HepG2 (cell line): ENCODE results near the gene SKIL. TPM values are rescaled to one million over a fixed set of nuclear protein-coding genes. Genes with fewer than 3 reads are reported as not detected.

Experiments used
- ATAC-seq: fragments of 200-7000 bp; cut with Tn5 transposase; 3 replicates; pipeline ENCODE4 v1.9.1; 2020; ENCODE audit warnings: mild to moderate bottlenecking, moderate library complexity
- BruUV-seq: library from RNA; stranded (reverse); fragments of 400-500 nt; replicated peaks from 2 replicates; lab custom pipeline; 2021; lab: Mats Ljungman, UMichigan
- CTCF ChIA-PET: fragments of 300-600 bp; formaldehyde crosslinking; extraction: SDS; loops from one replicate; lab custom pipeline; 2021; ENCODE audit warnings: low total read pairs, inconsistent platforms, low intra/inter-chr PET ratio; lab: Yijun Ruan, JAX
- POLR2A ChIA-PET: fragments of 350-600 bp; sonication (Branson Sonifier 250); formaldehyde crosslinking; loops from one replicate; lab custom pipeline; 2020; ENCODE audit warnings: antibody characterized with exemption, inconsistent platforms; lab: Yijun Ruan, JAX
- DNase-seq: peaks from one replicate; pipeline ENCODE4 v3.0.0-alpha.2; 2015; ENCODE audit warnings: low spot score
- FAIRE-seq: peaks from 3 replicates; lab custom pipeline; 2011; peaks lifted over from hg19 to GRCh38; lab: Jason Lieb, UNC
- H2AFZ ChIP-seq: one replicate; pipeline ENCODE4 v1.6.1; 2011; ENCODE audit warnings: low read length, inconsistent platforms
- H3K27ac ChIP-seq: fragments of 300-600 bp; 3 replicates; pipeline ENCODE4 v1.8.0; 2011; ENCODE audit warnings: mixed run types, mild to moderate bottlenecking, mixed read lengths, low read length, inconsistent platforms; ENCODE audit not compliant: insufficient read depth; ENCODE audit errors: extremely low read length
- H3K27me3 ChIP-seq, 2 experiments: fragments of 200-600 bp in 1 of 2; 2 replicates in 1 of 2; 3 replicates in 1 of 2; pipeline versions ENCODE4 v1.6.0 to v1.8.0; 2011; ENCODE audit warnings: low read length in 2 of 2, mild to moderate bottlenecking in 2 of 2, moderate library complexity in 2 of 2, inconsistent platforms in 1 of 2; ENCODE audit not compliant: insufficient read depth in 2 of 2, control insufficient read depth in 1 of 2
- H3K36me3 ChIP-seq, 2 experiments: fragments of 200-600 bp in 1 of 2; replicated peaks in 1 of 2; 2 replicates in 1 of 2; 3 replicates in 1 of 2; pipeline versions ENCODE4 v1.5.1 to v1.8.0; 2011; ENCODE audit warnings: low read length in 2 of 2, inconsistent platforms in 1 of 2; ENCODE audit not compliant: insufficient read depth in 2 of 2, control insufficient read depth in 1 of 2
- H3K4me1 ChIP-seq: 2 replicates; pipeline ENCODE4 v1.5.1; 2012; ENCODE audit warnings: low read length, inconsistent platforms; ENCODE audit not compliant: insufficient read depth
- H3K4me2 ChIP-seq: 2 replicates; pipeline ENCODE4 v1.6.0; 2011; ENCODE audit warnings: low read depth, low read length, inconsistent platforms
- H3K4me3 ChIP-seq, 3 experiments: fragments of 200-600 bp in 1 of 3; sonication (generic), shearing (Covaris generic) in 1 of 3; replicated peaks in 1 of 3; 2 replicates each; pipeline ENCODE4 v1.5.1; 2011 to 2016; ENCODE audit warnings: low read length in 3 of 3, inconsistent platforms in 2 of 3, low read depth in 2 of 3, mild to moderate bottlenecking in 2 of 3, control low read depth in 1 of 3, mixed read lengths in 1 of 3; ENCODE audit not compliant: insufficient read depth in 1 of 3
- H3K79me2 ChIP-seq: one replicate; pipeline ENCODE4 v1.6.1; 2011; ENCODE audit warnings: low read length, inconsistent platforms; ENCODE audit not compliant: insufficient read depth
- H3K9ac ChIP-seq: 2 replicates; pipeline ENCODE4 v1.6.0; 2011; ENCODE audit warnings: mild to moderate bottlenecking, low read depth, low read length, inconsistent platforms; ENCODE audit not compliant: insufficient read depth
- H3K9me3 ChIP-seq: 2 replicates; pipeline ENCODE4 v1.5.1; 2012; ENCODE audit warnings: mild to moderate bottlenecking, low read length
- H4K20me1 ChIP-seq: 2 replicates; pipeline ENCODE4 v1.6.0; 2011; ENCODE audit warnings: inconsistent platforms, mild to moderate bottlenecking, low read length, moderate library complexity; ENCODE audit not compliant: insufficient read depth
- CHD4 ChIP-seq: fragments of 200-600 bp; sonication (generic); IDR thresholded peaks from 2 replicates; pipeline ENCODE4 v1.7.0; 2017; ENCODE audit warnings: mild to moderate bottlenecking, low read length, borderline replicate concordance
- DMTF1 ChIP-seq: sonication (generic); formaldehyde crosslinking; IDR thresholded peaks from 2 replicates; pipeline ENCODE4 v1.4.0; 2020; ENCODE audit warnings: mild to moderate bottlenecking, missing genetic modification reagents
- ZNF691 ChIP-seq: sonication (generic); formaldehyde crosslinking; IDR thresholded peaks from 2 replicates; pipeline ENCODE4 v1.4.0; 2020; ENCODE audit warnings: missing genetic modification reagents, low read depth, mild to moderate bottlenecking, borderline replicate concordance
- WGBS: methylation state at CpG from one replicate; pipeline ENCODE4 v1.1.6; 2017; ENCODE audit warnings: low lambda C conversion rate; 5-methylcytosine and 5-hydroxymethylcytosine counted together
- in situ Hi-C: cut with HindIII; loops from 2 replicates; pipeline ENCODE4 v1.10.0; 2017; ENCODE audit warnings: low pct_unique_long_range_greater_than_20kb; ENCODE audit not compliant: extremely low pct_ligation_motif_present
- intact Hi-C: fragments of 100-400 bp; cut with micrococcal nuclease; formaldehyde crosslinking; loops from one replicate; pipeline ENCODE4 v1.10.0; 2022; ENCODE audit not compliant: unreplicated experiment
- polyA plus RNA-seq, 8 experiments: library from polyadenylated mRNA; depleted of rRNA in 3 of 8; stranded (reverse) in 7 of 8; unstranded in 1 of 8; fragments of >200 nt; fragmentation: Illumina TruSeq in 4 of 8; extraction: Trizol in 4 of 8; gene quantifications; 2 replicates each; pipeline versions ENCODE4 v1.2.1 to v1.2.3, GENCODE V29; 2011 to 2016; ENCODE audit warnings: low read depth in 4 of 8, missing spikeins in 1 of 8, mixed read lengths in 1 of 8; ENCODE audit not compliant: insufficient read depth in 1 of 8
- total RNA-seq, 5 experiments: library from RNA; depleted of rRNA; stranded (reverse); fragments of >200 nt; fragmentation: Illumina TruSeq; extraction: Trizol; gene quantifications; 2 replicates each; pipeline ENCODE4 v1.2.3, GENCODE V29; 2016; ENCODE audit warnings: low read depth in 1 of 5

The SKIL gene
- total and polyA plus RNA-seq, 2 of the 13 experiments (the other 11 are each of a cell fraction or from before 2014, with no cell fraction given): 5.2 to 20.7 TPM

- in situ Hi-C loops: loop anchor here (5.0 to 10.0 kb wide), 2 partner anchors 72 to 390 kb away; no protein-coding TSS in a partner anchor
- Histone ChIP-seq H3K79me2 (no peaks in the 10 kb centered on the region), H3K4me2 (peak overlapping the region; percentile 95), H2AFZ (no peak overlapping the region), H3K4me1 (peaks cover 85% of the 10 kb centered on the region), H3K9me3 (no peaks in the 10 kb centered on the region), H3K27me3 (no peaks in the 10 kb centered on the region), H3K27ac (peak overlapping the region; percentile 94)
- FAIRE-seq (no peak), DNase-seq (no peak)
- ChIA-PET POLR2A (interaction anchor here (1.3 kb wide), 1 partner anchor 61 kb away, joined by 4 read pairs; no protein-coding TSS in a partner anchor), CTCF (no interaction called here)
- no TSS peak for BruUV-seq
- intact Hi-C loops: loop anchor here (5.0 kb wide), 1 partner anchor 442 kb away; no protein-coding TSS in a partner anchor
- 69% methylated on average over 8 of the region's 8 CpGs for WGBS
- TF ChIP-seq ZNF691 (CRISPR knock-in tag) (peak; percentile 83; the same call in 1 of the 2 replicates), DMTF1 (CRISPR knock-in tag) (no peak), CHD4 (0 out of 2 replicates have a peak, but pooled peaks have one; percentile 4)
- TF ChIP-seq, all 625 proteins: peak for 2
- Histone ChIP-seq H4K20me1 (no peaks in the 10 kb centered on the region), H3K9ac (peak overlapping the region; percentile 79), H3K36me3 (no peaks in the 10 kb centered on the region), H3K4me3 (peak overlapping the region; percentile 56 to 70 (median 60); a peak in 5 of 6 replicates)
- ATAC-seq: no peak
Observed at GRCh38 chr3:170424879-170425278, 67.4 kb downstream of the SKIL start.
